H9 (cell line): ENCODE results near the gene ANAPC15. TPM values are rescaled to one million over a fixed set of nuclear protein-coding genes. Genes with fewer than 3 reads are reported as not detected.

ENCODE experiments used
- DNase-seq: peaks from one replicate; pipeline ENCODE4 v3.0.0-alpha.2; 2017
- H2AFZ ChIP-seq: one replicate; pipeline ENCODE4 v1.6.1; 2013; ENCODE audit warnings: mild to moderate bottlenecking, low read length, control low read depth, moderate library complexity
- H2AK5ac ChIP-seq: 2 replicates; pipeline ENCODE4 v1.6.1; 2013; ENCODE audit warnings: low read length, control low read depth, mixed read lengths; ENCODE audit not compliant: insufficient read length
- H2BK120ac ChIP-seq: one replicate; pipeline ENCODE4 v1.6.1; 2013; ENCODE audit warnings: low read depth, mild to moderate bottlenecking, low read length, control low read depth, inconsistent platforms; ENCODE audit not compliant: poor library complexity, severe bottlenecking
- H2BK12ac ChIP-seq: 2 replicates; pipeline ENCODE4 v1.6.1; 2013; ENCODE audit warnings: low read length, control low read depth, mixed read lengths, low read depth; ENCODE audit not compliant: insufficient read length
- H2BK15ac ChIP-seq: 2 replicates; pipeline ENCODE4 v1.6.1; 2013; ENCODE audit warnings: low read depth, low read length, control low read depth
- H2BK20ac ChIP-seq: one replicate; pipeline ENCODE4 v1.6.1; 2013; ENCODE audit warnings: low read depth, mild to moderate bottlenecking, low read length, control low read depth, inconsistent platforms; ENCODE audit not compliant: poor library complexity, severe bottlenecking
- H2BK5ac ChIP-seq: 2 replicates; pipeline ENCODE4 v1.6.1; 2013; ENCODE audit warnings: low read length, control low read depth, mixed read lengths; ENCODE audit not compliant: insufficient read length
- H3K14ac ChIP-seq: 2 replicates; pipeline ENCODE4 v1.6.1; 2013; ENCODE audit warnings: low read length, control low read depth; ENCODE audit not compliant: insufficient read depth
- H3K18ac ChIP-seq: 2 replicates; pipeline ENCODE4 v1.6.1; 2013; ENCODE audit warnings: low read depth, mild to moderate bottlenecking, mixed read lengths, low read length, control low read depth; ENCODE audit not compliant: insufficient read length
- H3K23ac ChIP-seq: 2 replicates; pipeline ENCODE4 v1.6.1; 2013; ENCODE audit warnings: low read length, control low read depth, mixed read lengths, low read depth; ENCODE audit not compliant: insufficient read length
- H3K23me2 ChIP-seq: 2 replicates; pipeline ENCODE4 v1.6.1; 2013; ENCODE audit warnings: low read depth, mild to moderate bottlenecking, mixed read lengths, low read length, control low read depth; ENCODE audit not compliant: insufficient read length, poor library complexity, severe bottlenecking
- H3K27ac ChIP-seq: 2 replicates; pipeline ENCODE4 v1.5.1; 2013; ENCODE audit warnings: low read length, control low read depth, mixed read lengths, low read depth; ENCODE audit not compliant: insufficient read length
- H3K27me3 ChIP-seq: 2 replicates; pipeline ENCODE4 v1.6.1; 2013; ENCODE audit warnings: low read length, control low read depth, inconsistent platforms; ENCODE audit not compliant: insufficient read depth
- H3K4ac ChIP-seq: 2 replicates; pipeline ENCODE4 v1.6.1; 2013; ENCODE audit warnings: low read depth, mild to moderate bottlenecking, control low read depth, inconsistent platforms, low read length, moderate library complexity
- H3K4me1 ChIP-seq: 2 replicates; pipeline ENCODE4 v1.6.1; 2013; ENCODE audit warnings: low read length, control low read depth, inconsistent platforms; ENCODE audit not compliant: insufficient read depth
- H3K4me2 ChIP-seq: 2 replicates; pipeline ENCODE4 v1.6.1; 2013; ENCODE audit warnings: low read length, control low read depth, mixed read lengths; ENCODE audit not compliant: insufficient read length, insufficient read depth
- H3K56ac ChIP-seq: 2 replicates; pipeline ENCODE4 v1.6.1; 2013; ENCODE audit warnings: low read depth, mild to moderate bottlenecking, mixed read lengths, low read length, control low read depth; ENCODE audit not compliant: insufficient read length
- H3K79me1 ChIP-seq: 2 replicates; pipeline ENCODE4 v1.6.1; 2013; ENCODE audit warnings: low read depth, mild to moderate bottlenecking, moderate library complexity, low read length, control low read depth, inconsistent platforms; ENCODE audit not compliant: insufficient read depth, poor library complexity, severe bottlenecking
- H3K79me2 ChIP-seq: 2 replicates; pipeline ENCODE4 v1.6.1; 2013; ENCODE audit warnings: low read length, control low read depth, inconsistent platforms; ENCODE audit not compliant: insufficient read depth
- H3K9ac ChIP-seq: 2 replicates; pipeline ENCODE4 v1.6.1; 2013; ENCODE audit warnings: low read length, control low read depth, mixed read lengths; ENCODE audit not compliant: insufficient read length; ENCODE audit errors: extremely low read depth
- H3K9me3 ChIP-seq: one replicate; pipeline ENCODE4 v1.6.1; 2013; ENCODE audit warnings: low read depth, low read length, inconsistent platforms; ENCODE audit not compliant: control insufficient read depth
- H3T11ph ChIP-seq: one replicate; pipeline ENCODE4 v1.6.1; 2013; ENCODE audit warnings: mild to moderate bottlenecking, low read length, control low read depth, inconsistent platforms
- H4K20me1 ChIP-seq: one replicate; pipeline ENCODE4 v1.6.1; 2013; ENCODE audit not compliant: control insufficient read depth, insufficient read length, insufficient read depth
- H4K5ac ChIP-seq: 2 replicates; pipeline ENCODE4 v1.6.1; 2013; ENCODE audit warnings: low read depth, mild to moderate bottlenecking, mixed read lengths, low read length, control low read depth; ENCODE audit not compliant: insufficient read length
- H4K8ac ChIP-seq: replicated peaks from 2 replicates; pipeline ENCODE4 v1.6.1; 2013; ENCODE audit warnings: low read length, control low read depth, mixed read lengths, low read depth; ENCODE audit not compliant: insufficient read length
- H4K91ac ChIP-seq: 2 replicates; pipeline ENCODE4 v1.6.1; 2013; ENCODE audit warnings: low read depth, mild to moderate bottlenecking, moderate library complexity, mixed read lengths, low read length, control low read depth; ENCODE audit not compliant: insufficient read length
- H3K27ac Mint-ChIP-seq, 3 experiments: 2 replicates in 2 of 3; 3 replicates in 1 of 3; pipeline ENCODE4 v1.8.0; 2020 to 2021; ENCODE audit warnings: mixed read lengths in 3 of 3, mild to moderate bottlenecking in 1 of 3, moderate library complexity in 1 of 3
- H3K27me3 Mint-ChIP-seq: 2 replicates; pipeline ENCODE4 v1.8.0; 2021; ENCODE audit warnings: low read depth, mild to moderate bottlenecking, moderate library complexity, mixed read lengths
- H3K36me3 Mint-ChIP-seq, 3 experiments: 2 replicates in 2 of 3; 3 replicates in 1 of 3; pipeline ENCODE4 v1.8.0; 2020 to 2021; ENCODE audit warnings: low read depth in 3 of 3, mixed read lengths in 3 of 3; ENCODE audit not compliant: insufficient read depth in 1 of 3
- H3K4me1 Mint-ChIP-seq, 2 experiments: 2 replicates each; pipeline ENCODE4 v1.8.0; 2020; ENCODE audit warnings: mixed read lengths in 2 of 2
- H3K4me3 Mint-ChIP-seq, 2 experiments: 2 replicates in 1 of 2; 3 replicates in 1 of 2; pipeline ENCODE4 v1.8.0; 2020 to 2021; ENCODE audit warnings: mild to moderate bottlenecking in 2 of 2, mixed read lengths in 2 of 2, moderate library complexity in 1 of 2
- H3K9me3 Mint-ChIP-seq, 2 experiments: 2 replicates in 1 of 2; 3 replicates in 1 of 2; pipeline ENCODE4 v1.8.0; 2020; ENCODE audit warnings: mild to moderate bottlenecking in 2 of 2, mixed read lengths in 2 of 2, moderate library complexity in 1 of 2
- WGBS: extraction: QIAGEN DNeasy Blood & Tissue Kit; methylation state at CpG from one replicate; pipeline ENCODE4 v1.1.7; 2013; ENCODE audit warnings: missing lambda C conversion rate, low lambda C conversion rate, mixed read lengths; ENCODE audit not compliant: insufficient read length; ENCODE audit errors: extremely low coverage; 5-methylcytosine and 5-hydroxymethylcytosine counted together
- total RNA-seq: library from RNA; stranded (reverse); gene quantifications from 2 replicates; pipeline ENCODE4 v1.2.1, GENCODE V29; 2021
- TF ChIP-seq, protein P1 (sequence below): fragments of 200-600 bp; sonication (generic); conservative IDR thresholded peaks from 3 replicates; pipeline ENCODE4 v1.8.0; 2021; ENCODE audit warnings: antibody characterized with exemption, mild to moderate bottlenecking

The ANAPC15 gene
- total RNA-seq, 1 experiment from 2014 or later: 72.6 TPM

DNA sequence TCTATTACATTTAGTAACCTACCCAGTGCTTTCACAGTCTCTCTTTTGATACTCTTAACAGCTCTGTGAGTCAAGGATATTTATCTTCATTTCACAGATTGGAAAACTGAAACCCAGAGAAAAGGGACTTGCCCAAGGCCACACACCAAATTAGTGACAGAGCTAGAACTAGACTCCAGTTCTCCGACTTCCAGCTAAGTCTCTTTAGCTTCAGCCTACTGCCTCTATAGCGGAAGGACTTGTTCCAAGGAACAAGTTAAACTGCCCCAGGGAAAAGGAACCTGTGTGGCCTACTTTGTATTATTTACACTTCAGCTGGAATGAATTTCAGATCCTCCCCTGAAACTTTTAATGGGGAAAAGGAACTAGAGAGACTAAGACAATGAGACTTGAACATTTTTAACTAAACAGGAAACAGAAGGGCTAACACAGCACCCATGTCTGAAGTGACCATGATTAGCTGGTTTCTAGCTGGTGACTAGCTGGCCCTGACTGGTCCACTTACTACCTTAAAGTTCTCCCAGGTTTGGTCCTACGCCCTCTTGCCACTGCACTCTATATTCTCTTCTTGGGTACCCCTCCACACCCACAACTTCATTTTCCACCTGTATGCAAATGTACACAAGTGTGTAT is 30.6 kb downstream of the ANAPC15 start:
- no peak overlapping the region for H3K4me2 ChIP-seq
- H2AK5ac ChIP-seq: no peak overlapping the region
- H3K18ac ChIP-seq: no peak overlapping the region
- no peak for DNase-seq
- no peaks in the 10 kb centered on the region; the same call in 1 of the 2 replicates for H3K27me3 Mint-ChIP-seq
- no peak overlapping the region for H3K9ac ChIP-seq
- peaks cover 20 to 27% of the 10 kb centered on the region in 2 experiments for H3K4me1 Mint-ChIP-seq
- H3K27me3 ChIP-seq: no peaks in the 10 kb centered on the region
- no peak overlapping the region for H2BK120ac ChIP-seq
- H2BK15ac ChIP-seq: no peak overlapping the region
- H2BK20ac ChIP-seq: no peak overlapping the region
- no peak overlapping the region for H2AFZ ChIP-seq
- H3K23ac ChIP-seq: no peak overlapping the region
- TF ChIP-seq, protein P1, sequence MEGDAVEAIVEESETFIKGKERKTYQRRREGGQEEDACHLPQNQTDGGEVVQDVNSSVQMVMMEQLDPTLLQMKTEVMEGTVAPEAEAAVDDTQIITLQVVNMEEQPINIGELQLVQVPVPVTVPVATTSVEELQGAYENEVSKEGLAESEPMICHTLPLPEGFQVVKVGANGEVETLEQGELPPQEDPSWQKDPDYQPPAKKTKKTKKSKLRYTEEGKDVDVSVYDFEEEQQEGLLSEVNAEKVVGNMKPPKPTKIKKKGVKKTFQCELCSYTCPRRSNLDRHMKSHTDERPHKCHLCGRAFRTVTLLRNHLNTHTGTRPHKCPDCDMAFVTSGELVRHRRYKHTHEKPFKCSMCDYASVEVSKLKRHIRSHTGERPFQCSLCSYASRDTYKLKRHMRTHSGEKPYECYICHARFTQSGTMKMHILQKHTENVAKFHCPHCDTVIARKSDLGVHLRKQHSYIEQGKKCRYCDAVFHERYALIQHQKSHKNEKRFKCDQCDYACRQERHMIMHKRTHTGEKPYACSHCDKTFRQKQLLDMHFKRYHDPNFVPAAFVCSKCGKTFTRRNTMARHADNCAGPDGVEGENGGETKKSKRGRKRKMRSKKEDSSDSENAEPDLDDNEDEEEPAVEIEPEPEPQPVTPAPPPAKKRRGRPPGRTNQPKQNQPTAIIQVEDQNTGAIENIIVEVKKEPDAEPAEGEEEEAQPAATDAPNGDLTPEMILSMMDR: no peak
- no peak overlapping the region for H4K91ac ChIP-seq
- peaks cover 7% of the 10 kb centered on the region for H3K23me2 ChIP-seq
- H4K20me1 ChIP-seq: no peaks in the 10 kb centered on the region
- no peak overlapping the region for H3K14ac ChIP-seq
- H3K79me2 ChIP-seq: peaks cover 18% of the 10 kb centered on the region
- no peak overlapping the region for H3K27ac ChIP-seq
- peak overlapping the region; percentile 83 to 98 (median 97); a peak in 5 of 7 replicates for H3K27ac Mint-ChIP-seq
- WGBS: no CpG with 5 or more reads among the region's 3 CpGs
- H3K4me3 Mint-ChIP-seq: peak overlapping the region; percentile 80 to 95; a peak in 4 of 5 replicates
- no peak overlapping the region for H2BK12ac ChIP-seq
- no peak overlapping the region for H4K8ac ChIP-seq
- H3K36me3 Mint-ChIP-seq: peaks cover 0 to 5% (median 4%) of the 10 kb centered on the region in 3 experiments; a peak in 4 of 7 replicates
- no peaks in the 10 kb centered on the region for H3K9me3 Mint-ChIP-seq
- H3K4me1 ChIP-seq: no peaks in the 10 kb centered on the region
- no peak overlapping the region for H3T11ph ChIP-seq
- H3K56ac ChIP-seq: no peak overlapping the region
- H3K79me1 ChIP-seq: no peaks in the 10 kb centered on the region
- H3K9me3 ChIP-seq: no peaks in the 10 kb centered on the region
- no peak overlapping the region for H4K5ac ChIP-seq
- H3K4ac ChIP-seq: no peak overlapping the region
- H2BK5ac ChIP-seq: no peak overlapping the region
